ENCODE results near the gene DPYD.

GRCh38 chr1:97677702-97678101, 243.1 kb downstream of the DPYD start:
- TF ChIP-seq, protein P1, sequence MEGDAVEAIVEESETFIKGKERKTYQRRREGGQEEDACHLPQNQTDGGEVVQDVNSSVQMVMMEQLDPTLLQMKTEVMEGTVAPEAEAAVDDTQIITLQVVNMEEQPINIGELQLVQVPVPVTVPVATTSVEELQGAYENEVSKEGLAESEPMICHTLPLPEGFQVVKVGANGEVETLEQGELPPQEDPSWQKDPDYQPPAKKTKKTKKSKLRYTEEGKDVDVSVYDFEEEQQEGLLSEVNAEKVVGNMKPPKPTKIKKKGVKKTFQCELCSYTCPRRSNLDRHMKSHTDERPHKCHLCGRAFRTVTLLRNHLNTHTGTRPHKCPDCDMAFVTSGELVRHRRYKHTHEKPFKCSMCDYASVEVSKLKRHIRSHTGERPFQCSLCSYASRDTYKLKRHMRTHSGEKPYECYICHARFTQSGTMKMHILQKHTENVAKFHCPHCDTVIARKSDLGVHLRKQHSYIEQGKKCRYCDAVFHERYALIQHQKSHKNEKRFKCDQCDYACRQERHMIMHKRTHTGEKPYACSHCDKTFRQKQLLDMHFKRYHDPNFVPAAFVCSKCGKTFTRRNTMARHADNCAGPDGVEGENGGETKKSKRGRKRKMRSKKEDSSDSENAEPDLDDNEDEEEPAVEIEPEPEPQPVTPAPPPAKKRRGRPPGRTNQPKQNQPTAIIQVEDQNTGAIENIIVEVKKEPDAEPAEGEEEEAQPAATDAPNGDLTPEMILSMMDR (IDR thresholded peaks at IDR 0.05; ENCODE audit: insufficient read depth, low read length, poor library complexity, severe bottlenecking): no peak
- TF ChIP-seq EZH2phosphoT487 (conservative IDR thresholded peaks at IDR 0.05; ENCODE audit: low read length): no peak

Data from SU-DHL-6 (cell line).